NCI-H2171 treated with DMSO at 0.1 percent for 48 hours (cell line): ENCODE data around the gene ZNF41.
"Not testable (repeated sequence)": the region's sequence is repeated elsewhere in the genome, so short reads cannot be mapped to it uniquely, and the experiment has no call there.

ENCODE experiments used
- DNase-seq: peaks from one replicate; lab custom pipeline; 2025; lab: John Stamatoyannopoulos, UW

ZNF41 gene

DNA sequence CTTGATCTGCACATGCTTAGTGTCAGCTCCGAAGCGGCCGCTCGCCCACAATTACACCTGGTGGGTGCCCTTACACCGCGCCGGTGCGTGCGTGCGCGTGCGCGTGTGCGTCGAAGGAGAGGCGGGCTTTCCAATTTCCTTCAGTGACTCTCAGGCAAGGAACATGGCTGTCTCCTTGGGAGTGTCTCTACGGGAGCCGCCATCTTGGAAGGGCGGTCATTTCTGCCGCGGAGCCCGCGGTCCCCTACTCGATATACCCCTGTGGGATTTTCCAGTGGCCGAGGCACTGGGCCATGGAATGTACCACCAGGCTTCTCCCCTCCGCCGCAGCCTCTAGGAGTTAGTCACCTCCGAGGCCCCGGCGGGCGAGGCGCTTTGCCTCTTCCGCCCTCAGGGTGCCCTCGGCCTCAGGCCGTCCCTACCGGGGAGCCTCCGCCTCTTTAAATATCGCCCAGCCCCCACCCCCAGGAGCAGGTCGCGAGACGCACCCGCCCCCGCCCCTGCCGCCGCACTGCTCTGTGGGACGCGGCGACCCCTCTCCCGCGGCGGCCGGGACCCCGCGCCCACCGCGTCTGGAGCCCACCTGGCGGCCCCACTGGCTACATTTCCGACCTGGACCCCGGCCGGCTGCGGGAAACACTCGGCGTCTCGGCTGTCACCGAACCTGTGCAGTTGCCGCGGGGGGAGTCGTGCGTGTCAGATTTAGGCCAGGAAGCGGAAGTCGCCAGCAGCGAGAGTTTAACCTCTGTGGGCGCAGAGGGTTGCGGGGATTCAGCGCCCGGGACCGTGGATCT lies at the start of gene ZNF41:
Gene ZNF41, minus strand, starts transcription at position 711 of the 794 bp plus-strand sequence. CDS start 15,741 bp downstream, outside the sequence.
- peak; percentile 83 for DNase-seq

DNA sequence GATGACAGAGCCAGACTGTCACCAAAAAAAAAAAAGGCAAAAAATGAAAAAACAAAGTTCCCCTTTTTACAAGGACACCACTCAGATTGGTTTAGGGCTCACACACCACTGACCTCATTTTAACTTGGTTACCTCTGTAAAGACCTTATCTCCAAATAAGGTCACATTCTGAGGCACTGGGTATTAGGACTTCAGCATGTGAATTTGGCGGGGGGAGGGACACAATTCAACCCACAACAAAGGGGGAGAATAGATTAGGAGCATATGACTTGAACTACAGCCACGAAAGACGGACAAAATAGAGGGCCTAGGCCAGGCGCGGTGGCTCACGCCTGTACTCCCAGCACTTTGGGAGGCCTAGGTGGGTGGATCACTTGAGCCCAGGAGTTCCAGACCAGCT lies 47.0 kb upstream of the ZNF41 start:
- DNase-seq, result no peak

DNA sequence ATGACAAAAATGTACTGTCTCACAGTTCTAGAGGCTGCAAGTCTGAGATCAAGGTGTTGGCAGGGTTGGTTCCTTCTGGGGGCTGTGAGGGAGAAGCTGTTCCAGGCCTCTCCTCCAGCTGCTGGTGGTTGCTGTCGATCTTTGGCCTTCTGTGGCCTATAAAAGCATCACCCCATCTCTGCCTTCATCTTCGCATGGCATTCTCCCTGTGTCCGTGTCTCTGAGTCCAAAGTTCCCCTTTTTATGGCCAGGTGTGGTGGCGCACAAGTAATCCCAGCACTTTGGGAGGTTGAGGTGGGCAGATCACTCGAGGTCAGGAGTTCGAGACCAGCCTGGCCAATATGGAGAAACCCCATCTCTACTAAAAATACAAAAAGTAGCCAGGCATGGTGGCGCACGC lies 46.5 kb upstream of the ZNF41 start:
- no peak for DNase-seq

- no peak for DNase-seq
Measured at GRCh38 chrX:47523713-47524166, 40.7 kb upstream of the ZNF41 start.

DNA sequence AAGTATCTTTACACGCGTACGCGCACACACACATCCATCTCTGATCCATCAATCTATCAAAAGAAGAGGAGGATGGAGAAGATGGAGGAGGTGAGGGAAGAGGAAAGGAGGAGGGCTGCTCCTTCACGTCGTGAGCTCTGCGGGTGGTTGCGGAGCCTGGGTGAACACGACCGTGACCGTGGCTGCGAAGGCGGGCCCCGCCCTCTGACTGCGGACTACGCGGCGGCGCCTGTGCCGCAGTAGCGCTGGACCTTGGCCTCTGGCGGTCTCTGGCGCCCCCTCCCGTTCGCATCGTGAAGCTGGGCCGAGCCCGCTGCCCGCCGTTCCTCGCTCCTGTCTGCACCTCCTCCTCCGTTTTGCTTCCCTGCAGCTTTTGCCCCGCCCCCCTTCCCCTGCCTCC lies 40.3 kb upstream of the ZNF41 start:
- peak; percentile 57 for DNase-seq

GRCh38 chrX:47518144-47518543 lies 35.1 kb upstream of the ZNF41 start:
- no peak for DNase-seq

DNA sequence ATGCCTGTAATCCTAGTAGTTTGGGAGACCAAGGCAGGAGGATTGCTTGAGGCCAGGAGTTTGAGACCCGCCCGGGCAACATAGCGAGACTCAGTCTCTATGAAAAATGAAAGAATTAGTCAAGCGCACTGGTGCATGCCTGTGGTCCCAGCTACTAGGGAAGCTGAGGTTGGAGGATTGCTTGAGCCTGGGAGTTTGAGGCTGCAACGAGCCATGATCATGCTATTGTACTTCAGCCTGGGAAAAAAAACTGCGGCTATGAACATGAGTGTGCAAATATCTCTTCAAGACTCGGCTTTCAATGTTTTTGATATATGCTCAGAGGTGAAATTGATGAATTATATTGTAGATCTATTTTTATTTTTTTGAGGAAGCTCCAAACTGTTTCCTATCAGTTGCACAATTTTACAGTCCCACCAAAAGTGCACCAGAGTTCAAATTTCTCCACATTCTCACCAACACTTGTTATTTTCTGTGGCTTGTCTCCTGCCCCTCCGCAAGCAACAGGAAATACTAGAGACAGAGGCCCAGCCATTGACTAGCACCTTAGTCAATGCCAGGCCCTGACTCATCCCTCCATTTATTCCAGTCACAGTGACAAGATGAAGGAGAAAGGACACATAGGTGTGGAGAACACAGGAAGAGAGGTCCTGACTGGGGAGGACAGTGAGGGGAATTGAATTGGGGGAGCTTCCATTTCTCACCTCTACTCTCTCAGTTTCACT lies 33.1 kb upstream of the ZNF41 start:
- no peak for DNase-seq

GRCh38 chrX:47514533-47515235 lies 31.7 kb upstream of the ZNF41 start:
- no peak for DNase-seq

DNA sequence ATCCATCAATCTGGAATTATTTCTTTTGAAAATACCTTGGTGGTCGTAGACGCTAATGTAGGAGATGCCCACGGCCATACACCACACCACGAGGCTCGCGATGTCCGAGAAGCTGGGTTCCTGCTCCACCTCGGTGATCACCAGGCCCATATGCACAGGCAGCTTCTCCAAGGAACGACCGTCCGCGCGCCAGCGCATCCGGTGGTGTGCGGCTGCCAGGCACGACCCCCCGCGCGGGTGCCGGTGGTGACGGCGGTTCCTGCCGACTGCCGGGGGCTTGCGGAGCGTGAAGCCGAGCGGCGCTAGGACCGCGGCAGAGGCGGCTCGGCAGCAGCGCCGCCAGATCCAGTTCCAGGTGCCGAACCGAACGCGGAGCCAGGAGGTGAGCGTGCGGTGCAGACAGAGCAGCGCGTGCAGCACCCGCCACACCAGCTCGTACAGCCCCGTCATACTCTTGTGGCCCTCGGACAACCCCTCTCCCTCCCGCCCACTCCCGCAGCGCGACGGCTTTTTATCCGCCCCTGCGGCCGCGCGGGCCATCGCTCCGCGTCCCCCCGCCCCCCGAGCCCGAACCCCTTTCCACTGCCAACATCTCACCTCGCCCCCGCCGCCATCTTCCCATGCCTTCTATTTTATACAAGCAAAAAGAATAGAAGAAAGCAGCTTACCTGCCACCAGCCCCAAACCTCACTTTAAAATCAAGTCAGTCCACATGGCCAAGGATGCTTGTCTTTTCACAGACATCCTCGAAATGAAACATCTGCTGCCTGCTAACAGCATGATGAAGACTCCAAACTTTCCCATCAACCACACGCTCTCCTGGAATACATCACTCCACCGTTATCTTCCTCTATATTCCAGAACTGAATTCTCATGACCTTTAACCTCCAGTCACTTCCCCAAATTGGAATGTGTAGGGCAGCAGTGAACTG lies 30.3 kb upstream of the ZNF41 start:
- peak; percentile 31 for DNase-seq

- DNase-seq, result peak; percentile 0
Measured at GRCh38 chrX:47512383-47512782, 29.4 kb upstream of the ZNF41 start.

- DNase-seq, result no peak
Measured at GRCh38 chrX:47507153-47507867, 24.3 kb upstream of the ZNF41 start.

DNA sequence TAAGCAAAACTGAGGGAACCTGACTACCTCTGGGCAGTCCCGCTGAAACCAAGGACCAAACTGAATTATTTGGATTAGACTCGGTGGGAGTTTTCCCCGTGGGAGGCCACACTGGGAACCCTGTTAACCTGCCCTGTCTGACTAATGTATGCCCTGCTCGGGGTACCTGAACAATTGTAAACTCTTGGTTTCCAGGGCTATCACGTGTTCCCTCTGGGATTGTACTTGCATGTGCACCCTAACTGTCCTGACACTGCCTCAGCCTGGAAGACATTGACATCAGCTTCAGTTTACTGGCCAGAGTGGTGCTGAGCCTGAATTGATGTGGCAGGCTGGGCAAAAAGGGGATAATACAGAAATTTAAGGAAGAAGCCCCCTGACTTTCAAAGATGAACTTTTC lies 20.1 kb upstream of the ZNF41 start:
- DNase-seq, result no peak

- DNase-seq, result peak; percentile 1
Measured at GRCh38 chrX:47502316-47503125, 19.5 kb upstream of the ZNF41 start.

DNA sequence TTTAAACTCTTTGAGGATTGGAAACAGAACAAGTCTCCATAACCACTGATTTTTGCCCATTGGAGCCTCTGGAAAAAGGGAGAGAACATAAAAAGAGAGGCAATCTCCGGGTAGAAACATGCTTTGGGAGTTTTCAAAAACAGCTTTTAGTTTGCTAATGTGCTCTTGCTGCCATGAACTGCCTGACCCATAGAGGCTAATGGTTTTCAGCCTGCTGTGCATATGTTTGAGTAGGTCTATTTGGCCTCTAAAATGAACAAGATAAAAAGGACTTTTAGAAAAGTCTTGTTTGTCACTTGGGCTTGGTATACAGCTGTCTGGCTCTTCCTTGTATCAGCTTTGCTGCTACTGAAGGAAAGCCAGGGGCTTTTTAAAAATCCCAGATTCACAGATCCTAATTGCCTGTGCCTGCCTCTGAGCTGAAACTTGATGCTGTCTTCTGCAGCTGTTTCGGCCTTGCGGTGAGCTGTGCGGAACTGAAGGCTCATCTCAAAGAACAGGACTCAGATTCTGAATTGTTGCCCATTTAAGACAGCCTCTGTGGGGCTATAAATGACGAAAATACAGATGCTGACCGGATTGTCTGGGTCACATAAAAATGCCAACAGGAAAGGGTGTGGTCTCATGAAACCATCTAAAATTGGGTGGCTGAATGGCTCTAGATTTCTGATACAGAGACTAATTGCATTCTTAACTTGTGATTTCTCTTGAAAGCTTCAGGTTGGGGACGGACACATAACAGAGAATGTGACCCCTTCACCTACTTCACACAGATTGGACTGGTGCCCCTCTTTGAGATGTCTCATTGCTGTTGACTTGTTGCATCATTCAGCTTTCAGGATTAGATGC lies 18.4 kb upstream of the ZNF41 start:
- DNase-seq, result peak; percentile 31

DNA sequence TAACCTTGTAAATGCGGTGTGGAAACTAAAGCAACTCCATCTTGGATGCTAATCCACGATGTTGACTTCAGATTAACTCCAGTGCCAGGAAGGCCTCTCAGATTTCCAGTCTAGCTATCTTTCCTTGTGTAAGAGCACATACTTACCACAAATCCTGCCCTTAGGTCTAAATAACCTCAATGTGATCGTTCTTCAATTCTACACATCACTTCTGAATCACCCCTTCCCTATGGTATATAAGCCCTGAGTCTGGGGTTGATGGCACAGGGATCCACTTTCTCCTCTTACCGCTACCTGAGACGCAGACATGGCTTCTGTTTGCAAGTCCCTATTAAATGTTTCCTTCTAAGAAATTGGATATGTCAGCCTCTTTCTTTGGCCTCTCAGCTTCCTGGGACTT lies 17.5 kb upstream of the ZNF41 start:
- no peak for DNase-seq

- DNase-seq, result no peak
Measured at GRCh38 chrX:47499293-47499692, 16.3 kb upstream of the ZNF41 start.

- no peak for DNase-seq
Measured at GRCh38 chrX:47498411-47498810, 15.4 kb upstream of the ZNF41 start.

DNA sequence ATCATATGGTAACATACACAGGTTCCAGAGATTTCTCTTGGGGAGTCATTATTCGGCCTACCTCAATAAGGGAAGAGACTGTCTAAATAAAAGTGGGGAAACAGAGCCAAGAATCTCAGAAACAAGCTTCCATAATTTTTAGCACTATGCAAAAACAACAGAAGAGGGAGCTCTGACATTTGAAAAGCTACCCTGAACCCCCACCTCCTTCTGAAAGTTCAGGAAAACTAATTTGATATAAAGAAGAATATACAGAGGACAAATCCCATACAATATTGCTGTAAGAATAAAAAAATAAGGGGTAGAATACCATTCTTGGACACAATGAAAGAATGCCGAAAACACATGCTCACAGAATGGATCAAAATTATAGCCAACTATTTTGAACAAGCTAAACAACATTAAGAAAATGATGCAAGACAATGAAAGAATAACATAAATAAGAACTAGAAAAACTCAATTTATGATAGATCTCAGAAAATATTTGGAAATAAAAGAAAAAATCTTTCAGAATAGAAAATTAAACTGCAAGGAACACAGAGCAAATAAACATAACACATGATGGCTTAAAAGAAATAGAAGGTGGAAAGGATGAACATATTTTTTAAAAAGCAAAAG lies 14.4 kb upstream of the ZNF41 start:
- DNase-seq, result no peak

DNA sequence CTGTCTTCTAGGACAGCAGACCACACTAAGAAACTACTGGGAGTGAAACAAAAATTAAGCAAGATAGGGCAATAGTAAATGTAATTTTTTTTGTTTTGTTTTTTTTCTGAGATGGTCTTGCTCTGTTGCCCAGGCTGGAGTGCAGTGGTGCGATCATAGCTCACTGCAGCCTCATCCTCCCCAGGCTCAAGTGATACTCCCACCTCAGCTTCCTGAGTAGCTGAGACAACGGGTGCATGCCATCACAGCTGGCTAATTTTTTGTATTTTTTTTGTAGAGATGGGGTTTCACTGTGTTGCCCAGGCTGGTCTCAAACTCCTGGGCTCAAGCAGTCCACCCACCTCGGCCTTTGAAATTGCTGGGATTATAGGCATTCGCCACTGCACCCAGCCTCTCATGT lies 9.1 kb upstream of the ZNF41 start:
- not testable (repeated sequence) for DNase-seq
